Stimulated activated CD8-positive, alpha-beta memory T cell treated with anti-CD3 and anti-CD28 coated beads, Interleukin-15, amount 100 ng/mL, for 48 hours (primary cell): ENCODE results near the gene USP32.
"Not testable (repeated sequence)": the region's sequence is repeated elsewhere in the genome, so short reads cannot be mapped to it uniquely, and the experiment has no call there.

Experiments used
- DNase-seq, 2 donors: peaks; one replicate each; pipeline ENCODE4 v3.0.0-alpha.2; 2020; ENCODE audit warnings: low read depth in 2 of 2

USP32 gene

GRCh38 chr17:60240290-60240689, 151.6 kb downstream of the USP32 start:
- DNase-seq, result no peak

GRCh38 chr17:60231691-60232090, 160.2 kb downstream of the USP32 start:
- no peak for DNase-seq

GRCh38 chr17:60231234-60231633, 160.7 kb downstream of the USP32 start:
- no peak for DNase-seq

- no peak for DNase-seq
These were observed 161.6 kb downstream of the USP32 start for GRCh38 chr17:60230358-60230757.

GRCh38 chr17:60229188-60229802, 162.6 kb downstream of the USP32 start:
- no peak for DNase-seq

- DNase-seq, result not testable (repeated sequence)
These were observed 164.7 kb downstream of the USP32 start for GRCh38 chr17:60227276-60227675.

- DNase-seq, result no peak
These were observed 167.9 kb downstream of the USP32 start for GRCh38 chr17:60224064-60224463.

- no peak for DNase-seq
These were observed 168.5 kb downstream of the USP32 start for GRCh38 chr17:60223456-60223855.

- DNase-seq, result not testable (repeated sequence)
These were observed 173.2 kb downstream of the USP32 start for GRCh38 chr17:60218774-60219173.

GRCh38 chr17:60215895-60216294, 176.0 kb downstream of the USP32 start:
- not testable (repeated sequence) for DNase-seq

- DNase-seq, result not testable (repeated sequence)
These were observed 180.7 kb downstream of the USP32 start for GRCh38 chr17:60211282-60211681.

- DNase-seq, result not testable (repeated sequence)
These were observed 183.6 kb downstream of the USP32 start for GRCh38 chr17:60208302-60208701.

- DNase-seq, result not testable (repeated sequence)
These were observed 186.2 kb downstream of the USP32 start for GRCh38 chr17:60205782-60206181.

- DNase-seq, result not testable (repeated sequence)
These were observed 193.3 kb downstream of the USP32 start for GRCh38 chr17:60198630-60199029.

- not testable (repeated sequence) for DNase-seq
These were observed 197.8 kb downstream of the USP32 start for GRCh38 chr17:60194141-60194540.

GRCh38 chr17:60193482-60193881, 198.5 kb downstream of the USP32 start:
- DNase-seq, result no peak

GRCh38 chr17:60193032-60193431, 198.9 kb downstream of the USP32 start:
- not testable (repeated sequence) for DNase-seq

GRCh38 chr17:60190032-60190431, 201.9 kb downstream of the USP32 start:
- DNase-seq, result not testable (repeated sequence)

GRCh38 chr17:60188759-60189158, 203.2 kb downstream of the USP32 start:
- no peak for DNase-seq

- DNase-seq, result not testable (repeated sequence)
These were observed 204.8 kb downstream of the USP32 start for GRCh38 chr17:60186846-60187745.

GRCh38 chr17:60186372-60186771, 205.6 kb downstream of the USP32 start:
- DNase-seq, result not testable (repeated sequence)

- not testable (repeated sequence) for DNase-seq
These were observed 211.6 kb downstream of the USP32 start for GRCh38 chr17:60180380-60180779.

- not testable (repeated sequence) for DNase-seq
These were observed 213.8 kb downstream of the USP32 start for GRCh38 chr17:60178180-60178579.
